AG10803 (cell line): ENCODE results near the gene RPN2.
A peak's percentile ranks its signal among the peaks of the same experiment; 100 is the strongest.

Experiments used
- DNase-seq: peaks from one replicate; pipeline ENCODE4 v3.0.0; 2010; ENCODE audit warnings: low read depth
- H3K4me3 ChIP-seq: 2 replicates; pipeline ENCODE4 v1.5.1; 2011; ENCODE audit warnings: mild to moderate bottlenecking, low read length, control low read depth
- TF ChIP-seq, protein P1 (sequence below): conservative IDR thresholded peaks from 2 replicates; pipeline ENCODE4 v1.5.1; 2011; ENCODE audit warnings: mild to moderate bottlenecking, low read length, control low read depth, inconsistent platforms

RPN2 gene

DNA sequence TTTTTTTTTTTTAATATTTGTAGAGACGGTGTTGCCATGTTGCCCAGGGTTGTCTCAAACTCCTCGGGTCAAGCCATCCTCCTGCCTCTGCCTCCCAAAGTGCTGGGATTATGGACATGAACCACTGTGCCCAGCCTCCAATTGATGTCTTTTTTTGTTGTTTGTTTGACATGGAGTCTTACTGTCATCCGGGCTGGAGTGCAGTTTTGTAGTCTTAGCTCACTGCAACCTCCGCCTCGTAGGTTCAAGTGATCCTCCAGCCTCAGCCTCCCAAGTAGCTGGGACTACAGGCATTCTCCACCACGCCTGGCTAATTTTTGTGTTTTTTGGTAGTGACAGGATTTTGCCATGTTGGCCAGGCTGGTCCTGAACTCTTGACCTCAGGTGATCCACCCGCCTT lies 9.7 kb downstream of the RPN2 start:
- H3K4me3 ChIP-seq: no peak overlapping the region
- TF ChIP-seq, protein P1, sequence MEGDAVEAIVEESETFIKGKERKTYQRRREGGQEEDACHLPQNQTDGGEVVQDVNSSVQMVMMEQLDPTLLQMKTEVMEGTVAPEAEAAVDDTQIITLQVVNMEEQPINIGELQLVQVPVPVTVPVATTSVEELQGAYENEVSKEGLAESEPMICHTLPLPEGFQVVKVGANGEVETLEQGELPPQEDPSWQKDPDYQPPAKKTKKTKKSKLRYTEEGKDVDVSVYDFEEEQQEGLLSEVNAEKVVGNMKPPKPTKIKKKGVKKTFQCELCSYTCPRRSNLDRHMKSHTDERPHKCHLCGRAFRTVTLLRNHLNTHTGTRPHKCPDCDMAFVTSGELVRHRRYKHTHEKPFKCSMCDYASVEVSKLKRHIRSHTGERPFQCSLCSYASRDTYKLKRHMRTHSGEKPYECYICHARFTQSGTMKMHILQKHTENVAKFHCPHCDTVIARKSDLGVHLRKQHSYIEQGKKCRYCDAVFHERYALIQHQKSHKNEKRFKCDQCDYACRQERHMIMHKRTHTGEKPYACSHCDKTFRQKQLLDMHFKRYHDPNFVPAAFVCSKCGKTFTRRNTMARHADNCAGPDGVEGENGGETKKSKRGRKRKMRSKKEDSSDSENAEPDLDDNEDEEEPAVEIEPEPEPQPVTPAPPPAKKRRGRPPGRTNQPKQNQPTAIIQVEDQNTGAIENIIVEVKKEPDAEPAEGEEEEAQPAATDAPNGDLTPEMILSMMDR: no peak
- DNase-seq: no peak

DNA sequence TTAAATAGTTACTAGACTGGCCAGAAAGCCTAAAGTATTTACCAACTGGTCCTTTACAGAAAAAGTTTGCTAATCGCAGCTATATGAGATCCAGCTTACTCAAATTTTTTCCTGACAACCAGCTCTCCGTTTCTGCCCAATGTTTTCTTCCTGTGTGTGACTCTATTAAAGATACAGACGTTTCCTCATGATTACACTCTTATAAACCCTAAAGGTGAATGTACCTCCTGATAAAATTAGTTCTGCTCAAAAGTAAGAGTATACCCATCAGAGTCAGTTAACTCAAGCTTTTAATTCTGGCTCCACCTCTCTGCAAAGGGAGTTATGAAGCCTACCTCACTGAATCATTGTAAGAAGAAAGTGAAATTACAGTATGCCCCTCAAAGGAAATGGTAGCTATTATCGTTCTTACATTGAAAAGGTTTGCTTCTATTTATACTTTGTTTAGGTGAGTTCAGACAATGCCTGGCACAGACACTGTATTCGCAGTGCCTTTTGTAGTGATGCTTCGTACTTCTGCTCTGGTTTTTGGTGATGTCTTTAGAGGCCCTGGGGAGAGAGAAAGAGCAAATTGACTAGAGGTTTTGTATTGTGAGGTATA lies 10.4 kb downstream of the RPN2 start:
- TF ChIP-seq, protein P1: no peak
- no peak overlapping the region for H3K4me3 ChIP-seq
- no peak for DNase-seq

DNA sequence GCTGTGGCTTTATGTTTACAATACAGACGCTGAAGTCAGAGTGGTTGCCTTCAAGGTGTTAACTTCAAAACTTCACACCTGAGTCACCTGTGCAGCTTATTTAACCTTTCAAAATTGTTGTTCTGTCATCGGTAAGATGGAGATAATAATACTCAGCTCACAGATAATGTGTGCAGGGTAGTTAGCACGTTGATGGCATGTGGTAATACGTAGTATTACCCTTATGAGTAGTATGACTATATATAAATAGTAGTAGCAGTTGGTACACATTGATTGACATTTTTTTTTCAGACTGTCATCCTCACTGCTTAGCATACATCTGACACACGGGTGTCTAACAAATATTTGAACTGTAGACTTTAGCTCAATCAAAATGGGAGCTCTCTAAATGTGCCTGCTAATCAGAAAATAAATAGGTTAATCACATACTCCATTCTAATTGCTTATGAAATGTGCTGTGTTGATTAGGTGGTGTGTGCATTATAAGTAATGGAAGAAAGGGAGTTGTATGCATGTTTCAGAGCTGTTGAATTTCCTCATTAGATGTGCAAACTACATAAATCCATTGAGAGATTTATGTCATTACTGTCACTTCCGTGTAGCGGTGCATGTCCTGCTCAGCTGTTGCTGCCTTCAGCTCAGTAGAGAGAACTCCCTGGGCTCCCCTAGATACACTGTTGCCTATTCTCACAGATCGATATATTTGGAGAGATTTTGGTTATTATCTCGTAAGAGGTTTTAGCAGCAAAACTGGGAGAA lies 11.4 kb downstream of the RPN2 start:
- DNase-seq: no peak
- no peak overlapping the region for H3K4me3 ChIP-seq
- TF ChIP-seq, protein P1: no peak

DNA sequence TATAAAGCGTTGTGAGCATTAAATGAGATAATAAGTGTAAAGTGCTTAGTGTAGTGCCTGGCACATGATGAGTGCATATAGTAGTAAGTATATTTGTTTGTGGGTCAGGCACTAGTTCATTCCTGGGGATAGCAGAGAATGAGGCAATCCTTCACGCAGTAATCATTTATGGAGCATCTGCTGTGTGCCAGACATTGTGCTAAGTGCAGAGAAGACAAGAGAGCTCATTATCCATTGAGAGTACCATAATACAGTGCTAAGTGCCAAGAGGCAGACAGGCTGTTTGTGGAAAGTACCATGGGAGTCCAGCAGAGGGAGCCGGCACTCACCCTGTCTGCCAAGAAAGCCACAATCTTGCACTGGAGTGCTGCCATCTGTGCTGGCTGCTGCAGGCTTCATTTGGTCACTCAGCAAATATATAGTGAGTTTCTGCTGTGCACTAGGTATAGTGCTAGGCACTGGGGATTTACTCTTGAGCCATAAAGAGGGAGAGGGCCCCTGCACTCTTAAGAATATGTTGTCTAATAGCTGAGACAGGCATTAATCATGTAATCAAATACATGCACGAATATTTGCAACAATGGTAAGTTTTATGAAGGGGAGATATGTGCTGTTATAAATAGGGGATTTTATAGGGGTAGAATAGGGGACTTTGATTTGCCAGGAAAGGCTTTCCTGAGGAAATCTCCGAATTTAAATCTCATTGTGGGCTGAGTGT lies 13.2 kb downstream of the RPN2 start:
- peak; percentile 92 for DNase-seq
- TF ChIP-seq, protein P1: peak; percentile 97
- no peak overlapping the region for H3K4me3 ChIP-seq

DNA sequence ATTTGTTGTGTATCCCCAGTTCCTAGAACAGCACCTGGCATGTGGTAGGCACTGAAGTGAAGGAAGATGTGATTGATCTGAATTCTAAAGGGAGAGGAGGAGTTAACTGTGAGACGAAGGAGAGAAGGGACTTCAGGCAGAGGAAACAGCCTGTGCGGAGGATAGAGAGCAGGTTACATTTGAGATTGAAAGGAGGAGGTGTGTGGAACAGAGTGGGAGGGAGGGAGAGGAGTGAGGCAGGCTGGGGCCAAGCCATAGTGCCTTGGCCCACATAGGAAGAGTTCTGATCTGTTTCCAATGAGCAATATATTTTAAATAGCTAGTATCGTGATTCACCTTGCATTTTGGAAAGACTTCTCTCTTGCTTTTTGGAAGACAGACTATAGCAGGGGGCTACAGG lies 14.1 kb downstream of the RPN2 start:
- no peak for DNase-seq
- H3K4me3 ChIP-seq: no peak overlapping the region
- TF ChIP-seq, protein P1: no peak

DNA sequence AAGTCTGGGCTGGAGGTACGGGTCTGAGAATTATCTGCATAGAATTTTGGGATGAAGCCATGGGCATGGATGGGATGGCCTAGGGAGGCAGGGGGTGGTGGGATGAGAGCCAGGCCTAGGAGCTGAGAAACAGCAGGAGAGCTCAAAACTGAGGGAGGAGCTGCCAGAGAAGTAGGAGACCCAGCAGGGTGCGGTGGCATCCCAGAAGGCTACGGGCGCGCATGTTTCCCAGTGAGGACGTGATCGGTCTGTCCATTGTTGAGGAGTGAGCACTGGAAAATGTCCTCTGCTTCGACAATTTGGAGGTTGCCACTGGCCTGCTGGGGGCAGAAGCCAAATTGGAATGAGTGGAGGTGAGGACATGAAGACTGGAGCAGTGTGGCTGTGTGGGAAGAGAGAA lies 14.7 kb downstream of the RPN2 start:
- no peak for DNase-seq
- TF ChIP-seq, protein P1: no peak
- no peak overlapping the region for H3K4me3 ChIP-seq
